HG03469 (cell line): ENCODE results near the gene TBX10.
"Not testable (repeated sequence)": the region's sequence is repeated elsewhere in the genome, so short reads cannot be mapped to it uniquely, and the experiment has no call there.

ENCODE experiments used
- ATAC-seq: cut with Tn5 transposase; IDR thresholded peaks from one replicate; pipeline ENCODE4 v1.9.1; 2021; ENCODE audit warnings: mild to moderate bottlenecking, moderate library complexity, moderate number of reproducible peaks; ENCODE audit not compliant: unreplicated experiment

TBX10 gene

GRCh38 chr11:67604815-67605214 is 34.7 kb downstream of the TBX10 start:
- ATAC-seq = no peak

- ATAC-seq = not testable (repeated sequence)
Measured at GRCh38 chr11:67604119-67604518, 35.4 kb downstream of the TBX10 start.

- no peak for ATAC-seq
Measured at GRCh38 chr11:67601098-67601497, 38.5 kb downstream of the TBX10 start.

GRCh38 chr11:67600324-67601029 is 39.1 kb downstream of the TBX10 start:
- ATAC-seq = no peak

- ATAC-seq = no peak
Measured at GRCh38 chr11:67599149-67599548, 40.4 kb downstream of the TBX10 start.

- not testable (repeated sequence) for ATAC-seq
Measured at GRCh38 chr11:67597963-67598362, 41.6 kb downstream of the TBX10 start.

- not testable (repeated sequence) for ATAC-seq
Measured at GRCh38 chr11:67597458-67597857, 42.1 kb downstream of the TBX10 start.

GRCh38 chr11:67596753-67597300 is 42.7 kb downstream of the TBX10 start:
- no peak for ATAC-seq

- no peak for ATAC-seq
Measured at GRCh38 chr11:67594480-67594879, 45.1 kb downstream of the TBX10 start.

- no peak for ATAC-seq
Measured at GRCh38 chr11:67593565-67593905, 46.0 kb downstream of the TBX10 start.

GRCh38 chr11:67592880-67593564 is 46.5 kb downstream of the TBX10 start:
- no peak for ATAC-seq

GRCh38 chr11:67588899-67589415 is 50.6 kb downstream of the TBX10 start:
- ATAC-seq = not testable (repeated sequence)

GRCh38 chr11:67588136-67588503 is 51.4 kb downstream of the TBX10 start:
- no peak for ATAC-seq

- no peak for ATAC-seq
Measured at GRCh38 chr11:67586568-67587250, 52.9 kb downstream of the TBX10 start.

- no peak for ATAC-seq
Measured at GRCh38 chr11:67585911-67586310, 53.7 kb downstream of the TBX10 start.

GRCh38 chr11:67584881-67585873 is 54.4 kb downstream of the TBX10 start:
- ATAC-seq = no peak

GRCh38 chr11:67584205-67584880 is 55.2 kb downstream of the TBX10 start:
- ATAC-seq = no peak

- ATAC-seq = peak; percentile 53
Measured at GRCh38 chr11:67583247-67584204, 56.0 kb downstream of the TBX10 start, which contains the start of gene GSTP1. Gene GSTP1 (plus strand): TSS chr11:67583812. CDS start chr11:67583844, 32 bp downstream.
